Left lobe of liver (tissue), 2 donors: ENCODE data around the gene CLEC16A. TPM values are rescaled to one million over a fixed set of nuclear protein-coding genes. Genes with fewer than 3 reads are reported as not detected.

ENCODE experiments used
- ATAC-seq: fragments of 200-7000 bp; cut with Tn5 transposase; one replicate; pipeline ENCODE4 v1.9.1; 2020; ENCODE audit warnings: mild to moderate bottlenecking, moderate library complexity
- DNase-seq: peaks from one replicate; pipeline ENCODE4 v3.0.0-alpha.2; 2020; ENCODE audit warnings: low spot score
- total RNA-seq: library from RNA; stranded (reverse); gene quantifications from one replicate; pipeline ENCODE4 v1.2.1, GENCODE V29; 2021
- donor health status: DM: no; HTN: no; CAD: no; lungs with moderate emphysema.
- donor health status: DM: no; HTN: yes; CAD: no.

The CLEC16A gene
- total RNA-seq, 1 donor from 2014 or later, result 21.6 TPM

- ATAC-seq (peak; percentile 9), DNase-seq (no peak)
Measured at GRCh38 chr16:11224894-11225676, 280.7 kb downstream of the CLEC16A start.

GRCh38 chr16:11225677-11226549, 281.5 kb downstream of the CLEC16A start:
- ATAC-seq (no peak), DNase-seq (no peak)

- ATAC-seq (no peak), DNase-seq (no peak)
Measured at GRCh38 chr16:11229432-11229831, 285.1 kb downstream of the CLEC16A start.

- peak; percentile 91 for ATAC-seq
Measured at GRCh38 chr16:11229906-11230305, 285.5 kb downstream of the CLEC16A start.

GRCh38 chr16:11231367-11231970, 287.1 kb downstream of the CLEC16A start:
- DNase-seq (no peak), ATAC-seq (no peak)

More at GRCh38 chr16:11229906-11230305, 285.5 kb downstream of the CLEC16A start:
- peak; percentile 90 for DNase-seq

Other genes starting within 250 kb of the CLEC16A start
- gene TEKT5, start 249.6 kb upstream of the CLEC16A start, total RNA-seq, result 2.1 TPM
- gene NUBP1, start 200.7 kb upstream of the CLEC16A start, total RNA-seq, result 12.7 TPM
- gene TVP23A, start 125.8 kb upstream of the CLEC16A start, total RNA-seq, result not detected
- gene CIITA, start 67.4 kb upstream of the CLEC16A start, total RNA-seq, result 1.7 TPM
- gene DEXI, start 2.1 kb upstream of the CLEC16A start, total RNA-seq, result 66.8 TPM